Measurements from ENCODE around the gene PHC3.
A peak's percentile ranks its signal among the peaks of the same experiment; 100 is the strongest.

The PHC3 gene

GRCh38 chr3:170189398-170190256 lies 8.1 kb upstream of the PHC3 start:
- DNase-seq (ENCODE audit: low read depth in 2 of 2, low spot score in 1 of 2): no peak

GRCh38 chr3:170180079-170180907 lies 1.2 kb downstream of the PHC3 start:
- no peak for DNase-seq (ENCODE audit: low read depth in 2 of 2, low spot score in 1 of 2)

GRCh38 chr3:170179432-170179831 lies 2.1 kb downstream of the PHC3 start:
- DNase-seq (ENCODE audit: low read depth in 2 of 2, low spot score in 1 of 2): no peak

- DNase-seq (ENCODE audit: low read depth in 2 of 2, low spot score in 1 of 2): peak in 1 of 2 donors; percentile 16
These were observed 2.9 kb downstream of the PHC3 start for GRCh38 chr3:170178651-170179050.

GRCh38 chr3:170171563-170171962 lies 10.0 kb downstream of the PHC3 start:
- no peak for DNase-seq (ENCODE audit: low read depth in 2 of 2, low spot score in 1 of 2)

- no peak for DNase-seq (ENCODE audit: low read depth in 2 of 2, low spot score in 1 of 2)
These were observed 16.8 kb downstream of the PHC3 start for GRCh38 chr3:170164717-170165116.

- DNase-seq (ENCODE audit: low read depth in 2 of 2, low spot score in 1 of 2): no peak
These were observed 17.4 kb downstream of the PHC3 start for GRCh38 chr3:170163956-170164645.

- no peak for DNase-seq (ENCODE audit: low read depth in 2 of 2, low spot score in 1 of 2)
These were observed 18.9 kb downstream of the PHC3 start for GRCh38 chr3:170162630-170163029.

- DNase-seq (ENCODE audit: low read depth in 2 of 2, low spot score in 1 of 2): no peak
These were observed 19.5 kb downstream of the PHC3 start for GRCh38 chr3:170162052-170162451.

GRCh38 chr3:170159933-170160332 lies 21.6 kb downstream of the PHC3 start:
- DNase-seq (ENCODE audit: low read depth in 2 of 2, low spot score in 1 of 2): no peak

GRCh38 chr3:170159459-170159858 lies 22.1 kb downstream of the PHC3 start:
- no peak for DNase-seq (ENCODE audit: low read depth in 2 of 2, low spot score in 1 of 2)

- no peak for DNase-seq (ENCODE audit: low read depth in 2 of 2, low spot score in 1 of 2)
These were observed 25.9 kb downstream of the PHC3 start for GRCh38 chr3:170155604-170156003.

- DNase-seq (ENCODE audit: low read depth in 2 of 2, low spot score in 1 of 2): no peak
These were observed 26.9 kb downstream of the PHC3 start for GRCh38 chr3:170154569-170155143.

- no peak for DNase-seq (ENCODE audit: low read depth in 2 of 2, low spot score in 1 of 2)
These were observed 27.4 kb downstream of the PHC3 start for GRCh38 chr3:170154084-170154483.

GRCh38 chr3:170151536-170151935 lies 30.0 kb downstream of the PHC3 start:
- DNase-seq (ENCODE audit: low read depth in 2 of 2, low spot score in 1 of 2): no peak

GRCh38 chr3:170149016-170149415 lies 32.5 kb downstream of the PHC3 start:
- DNase-seq (ENCODE audit: low read depth in 2 of 2, low spot score in 1 of 2): no peak

GRCh38 chr3:170145278-170145677 lies 36.3 kb downstream of the PHC3 start:
- no peak for DNase-seq (ENCODE audit: low read depth in 2 of 2, low spot score in 1 of 2)

GRCh38 chr3:170144437-170144843 lies 37.1 kb downstream of the PHC3 start:
- no peak for DNase-seq (ENCODE audit: low read depth in 2 of 2, low spot score in 1 of 2)

GRCh38 chr3:170142373-170142772 lies 39.2 kb downstream of the PHC3 start:
- no peak for DNase-seq (ENCODE audit: low read depth in 2 of 2, low spot score in 1 of 2)

- DNase-seq (ENCODE audit: low read depth in 2 of 2, low spot score in 1 of 2): no peak
These were observed 43.5 kb downstream of the PHC3 start for GRCh38 chr3:170137986-170138385.

GRCh38 chr3:170132335-170132734 lies 49.2 kb downstream of the PHC3 start:
- DNase-seq (ENCODE audit: low read depth in 2 of 2, low spot score in 1 of 2): no peak
